ENCODE measurements around the gene PXMP2. TPM values are rescaled to one million over a fixed set of nuclear protein-coding genes. Genes with fewer than 3 reads are reported as not detected.

Gene PXMP2
- polyA plus RNA-seq, 4 donors = 47.2 to 121 (median 80.8) TPM

GRCh38 chr12:132710043-132710404 is 22.6 kb downstream of the PXMP2 start:
- H3K27me3 ChIP-seq (ENCODE audit: control insufficient read depth in 3 of 3, insufficient read depth in 3 of 3, low read length in 3 of 3) = no peaks in the 10 kb centered on the region
- H3K27ac ChIP-seq (ENCODE audit: low read depth in 1 of 3, low read length in 2 of 3) = peak overlapping the region; percentile 81 to 92 (median 87)
- H3K4me1 ChIP-seq (ENCODE audit: control insufficient read depth in 3 of 3, insufficient read depth in 2 of 3, low read depth in 1 of 3, low read length in 2 of 3) = peaks cover 0 to 6% (median 3%) of the 10 kb centered on the region in 3 donors
- peaks cover 0 to 24% (median 0%) of the 10 kb centered on the region in 3 donors for H3K36me3 ChIP-seq (ENCODE audit: control insufficient read depth in 3 of 3, insufficient read depth in 2 of 3, low read depth in 1 of 3, low read length in 3 of 3)
- DNase-seq (no peak), FAIRE-seq (no peak)
- WGBS, 3 donors = 1% methylated on average over 26 of the region's 26 CpGs
- peak overlapping the region; percentile 42 to 95 (median 91) for H3K4me3 ChIP-seq (ENCODE audit: low read depth in 1 of 3, low read length in 3 of 3)
- H3K9me3 ChIP-seq (ENCODE audit: control insufficient read depth in 2 of 2, insufficient read depth in 1 of 2, low read depth in 1 of 2, low read length in 1 of 2) = no peaks in the 10 kb centered on the region

DNA sequence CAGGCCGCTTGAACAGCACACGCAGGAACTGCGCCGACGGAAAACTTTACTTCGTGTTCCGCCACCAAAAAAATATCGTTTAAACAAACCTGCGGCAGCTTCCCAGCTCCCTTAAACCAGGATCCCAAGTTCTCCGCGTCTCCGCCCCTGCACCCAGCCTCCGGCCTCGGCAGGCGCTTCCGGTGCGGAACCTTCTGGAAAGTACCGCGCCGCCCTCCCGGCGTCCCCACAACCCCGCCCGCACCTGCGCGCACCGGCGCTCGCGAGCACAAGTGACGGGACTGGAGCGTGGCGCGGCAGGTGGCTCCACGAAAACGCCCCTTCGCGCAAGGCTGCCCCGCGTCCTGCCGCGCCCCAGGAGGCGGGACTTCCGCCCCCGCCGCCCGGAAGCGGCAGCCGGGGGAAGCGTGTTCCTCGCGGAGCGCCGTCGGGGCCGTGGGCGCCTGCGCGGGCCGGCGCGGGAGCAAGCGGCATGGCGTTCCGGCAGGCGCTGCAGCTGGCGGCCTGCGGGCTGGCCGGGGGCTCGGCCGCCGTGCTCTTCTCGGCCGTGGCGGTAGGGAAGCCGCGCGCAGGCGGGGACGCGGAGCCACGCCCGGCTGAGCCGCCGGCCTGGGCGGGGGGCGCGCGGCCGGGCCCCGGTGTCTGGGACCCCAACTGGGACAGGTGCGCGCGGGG is 23.2 kb downstream of the PXMP2 start, which contains the start of gene PGAM5:
TSS of gene PGAM5 (plus strand) at position 438 of the 675 bp plus-strand sequence. CDS start at position 473, 35 bp downstream.
- 0 to 1% (median 0%) methylated on average over 52 to 94 of the region's 94 CpGs for WGBS, 3 donors
- no peaks in the 10 kb centered on the region for H3K27me3 ChIP-seq (ENCODE audit: control insufficient read depth in 3 of 3, insufficient read depth in 3 of 3, low read length in 3 of 3)
- peak within 1 kb of the TSS; percentile 91 to 96 (median 95) for H3K4me3 ChIP-seq (ENCODE audit: low read depth in 1 of 3, low read length in 3 of 3)
- peaks cover 0 to 6% (median 3%) of the 10 kb centered on the region in 3 donors for H3K4me1 ChIP-seq (ENCODE audit: control insufficient read depth in 3 of 3, insufficient read depth in 2 of 3, low read depth in 1 of 3, low read length in 2 of 3)
- no peaks in the 10 kb centered on the region for H3K9me3 ChIP-seq (ENCODE audit: control insufficient read depth in 2 of 2, insufficient read depth in 1 of 2, low read depth in 1 of 2, low read length in 1 of 2)
- peak within 1 kb of the TSS; percentile 81 to 92 (median 87) for H3K27ac ChIP-seq (ENCODE audit: low read depth in 1 of 3, low read length in 2 of 3)
- peaks cover 0 to 25% (median 0%) of the 10 kb centered on the region in 3 donors for H3K36me3 ChIP-seq (ENCODE audit: control insufficient read depth in 3 of 3, insufficient read depth in 2 of 3, low read depth in 1 of 3, low read length in 3 of 3)
- peak; percentile 94 to 96 for DNase-seq
- no peak for FAIRE-seq

- FAIRE-seq = no peak
- WGBS, 3 donors = 3 to 7% (median 6%) methylated on average over 56 to 59 of the region's 59 CpGs
- no peaks in the 10 kb centered on the region for H3K27me3 ChIP-seq (ENCODE audit: control insufficient read depth in 3 of 3, insufficient read depth in 3 of 3, low read length in 3 of 3)
- peaks cover 0 to 6% (median 3%) of the 10 kb centered on the region in 3 donors for H3K4me1 ChIP-seq (ENCODE audit: control insufficient read depth in 3 of 3, insufficient read depth in 2 of 3, low read depth in 1 of 3, low read length in 2 of 3)
- H3K9me3 ChIP-seq (ENCODE audit: control insufficient read depth in 2 of 2, insufficient read depth in 1 of 2, low read depth in 1 of 2, low read length in 1 of 2) = no peaks in the 10 kb centered on the region
- H3K27ac ChIP-seq (ENCODE audit: low read depth in 1 of 3, low read length in 2 of 3) = peak overlapping the region in 2 of 3 donors; percentile 87 to 92
- H3K4me3 ChIP-seq (ENCODE audit: low read depth in 1 of 3, low read length in 3 of 3) = peak overlapping the region; percentile 59 to 96 (median 95)
- peaks cover 0 to 29% (median 0%) of the 10 kb centered on the region in 3 donors for H3K36me3 ChIP-seq (ENCODE audit: control insufficient read depth in 3 of 3, insufficient read depth in 2 of 3, low read depth in 1 of 3, low read length in 3 of 3)
- peak; percentile 27 to 49 for DNase-seq
These were observed 23.9 kb downstream of the PXMP2 start for GRCh38 chr12:132711080-132711843.

- DNase-seq (no peak), FAIRE-seq (no peak)
- peaks cover 0 to 6% (median 3%) of the 10 kb centered on the region in 3 donors for H3K4me1 ChIP-seq (ENCODE audit: control insufficient read depth in 3 of 3, insufficient read depth in 2 of 3, low read depth in 1 of 3, low read length in 2 of 3)
- no peaks in the 10 kb centered on the region for H3K27me3 ChIP-seq (ENCODE audit: control insufficient read depth in 3 of 3, insufficient read depth in 3 of 3, low read length in 3 of 3)
- H3K9me3 ChIP-seq (ENCODE audit: control insufficient read depth in 2 of 2, insufficient read depth in 1 of 2, low read depth in 1 of 2, low read length in 1 of 2) = no peaks in the 10 kb centered on the region
- H3K27ac ChIP-seq (ENCODE audit: low read depth in 1 of 3, low read length in 2 of 3) = no peak overlapping the region
- peaks cover 2 to 40% (median 4%) of the 10 kb centered on the region in 3 donors for H3K36me3 ChIP-seq (ENCODE audit: control insufficient read depth in 3 of 3, insufficient read depth in 2 of 3, low read depth in 1 of 3, low read length in 3 of 3)
- H3K4me3 ChIP-seq (ENCODE audit: low read depth in 1 of 3, low read length in 3 of 3) = no peak overlapping the region
- WGBS, 3 donors = 65 to 72% (median 67%) methylated on average over 2 of the region's 2 CpGs
These were observed 25.7 kb downstream of the PXMP2 start for GRCh38 chr12:132713123-132713522.

GRCh38 chr12:132715874-132716273 is 28.5 kb downstream of the PXMP2 start:
- Histone ChIP-seq H3K27me3 (ENCODE audit: control insufficient read depth in 3 of 3, insufficient read depth in 3 of 3, low read length in 3 of 3) (no peaks in the 10 kb centered on the region), H3K27ac (ENCODE audit: low read depth in 1 of 3, low read length in 2 of 3) (no peak overlapping the region), H3K4me3 (ENCODE audit: low read depth in 1 of 3, low read length in 3 of 3) (no peak overlapping the region), H3K36me3 (ENCODE audit: control insufficient read depth in 3 of 3, insufficient read depth in 2 of 3, low read depth in 1 of 3, low read length in 3 of 3) (peaks cover 6 to 63% (median 15%) of the 10 kb centered on the region in 3 donors), H3K4me1 (ENCODE audit: control insufficient read depth in 3 of 3, insufficient read depth in 2 of 3, low read depth in 1 of 3, low read length in 2 of 3) (peaks cover 0 to 6% (median 0%) of the 10 kb centered on the region in 3 donors), H3K9me3 (ENCODE audit: control insufficient read depth in 2 of 2, insufficient read depth in 1 of 2, low read depth in 1 of 2, low read length in 1 of 2) (no peaks in the 10 kb centered on the region)
- FAIRE-seq (no peak), DNase-seq (no peak)
- 79 to 87% (median 86%) methylated on average over 9 of the region's 9 CpGs for WGBS, 3 donors

GRCh38 chr12:132716356-132716755 is 29.0 kb downstream of the PXMP2 start:
- 78 to 90% (median 83%) methylated on average over 11 of the region's 11 CpGs for WGBS, 3 donors
- Histone ChIP-seq H3K9me3 (ENCODE audit: control insufficient read depth in 2 of 2, insufficient read depth in 1 of 2, low read depth in 1 of 2, low read length in 1 of 2) (no peaks in the 10 kb centered on the region), H3K36me3 (ENCODE audit: control insufficient read depth in 3 of 3, insufficient read depth in 2 of 3, low read depth in 1 of 3, low read length in 3 of 3) (peaks cover 10 to 67% (median 15%) of the 10 kb centered on the region in 3 donors), H3K4me3 (ENCODE audit: low read depth in 1 of 3, low read length in 3 of 3) (no peak overlapping the region), H3K4me1 (ENCODE audit: control insufficient read depth in 3 of 3, insufficient read depth in 2 of 3, low read depth in 1 of 3, low read length in 2 of 3) (peaks cover 0 to 5% (median 0%) of the 10 kb centered on the region in 3 donors), H3K27me3 (ENCODE audit: control insufficient read depth in 3 of 3, insufficient read depth in 3 of 3, low read length in 3 of 3) (no peaks in the 10 kb centered on the region), H3K27ac (ENCODE audit: low read depth in 1 of 3, low read length in 2 of 3) (no peak overlapping the region)
- DNase-seq (no peak), FAIRE-seq (no peak)

DNA sequence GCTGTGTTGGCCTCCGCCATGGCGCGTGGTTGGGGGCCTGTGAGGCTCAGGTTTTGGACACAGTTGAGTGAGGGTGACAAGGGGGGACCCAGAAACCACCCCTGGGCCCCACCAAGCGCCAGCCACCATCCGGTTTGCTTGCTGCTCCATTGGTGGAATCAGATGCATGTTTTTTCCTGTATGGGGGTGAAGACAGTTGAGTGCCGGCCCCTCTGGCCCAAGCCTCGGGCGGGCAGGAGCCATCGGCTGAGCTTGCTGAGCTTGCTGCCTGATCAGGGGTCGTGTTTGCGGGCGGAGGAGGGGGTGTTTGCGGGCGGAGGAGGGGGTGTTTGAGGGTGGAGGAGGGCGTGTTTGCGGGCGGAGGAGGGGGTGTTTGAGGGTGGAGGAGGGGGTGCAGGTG is 29.6 kb downstream of the PXMP2 start:
- Histone ChIP-seq H3K27me3 (ENCODE audit: control insufficient read depth in 3 of 3, insufficient read depth in 3 of 3, low read length in 3 of 3) (no peaks in the 10 kb centered on the region), H3K4me1 (ENCODE audit: control insufficient read depth in 3 of 3, insufficient read depth in 2 of 3, low read depth in 1 of 3, low read length in 2 of 3) (no peaks in the 10 kb centered on the region), H3K4me3 (ENCODE audit: low read depth in 1 of 3, low read length in 3 of 3) (no peak overlapping the region), H3K36me3 (ENCODE audit: control insufficient read depth in 3 of 3, insufficient read depth in 2 of 3, low read depth in 1 of 3, low read length in 3 of 3) (peaks cover 10 to 73% (median 15%) of the 10 kb centered on the region in 3 donors), H3K9me3 (ENCODE audit: control insufficient read depth in 2 of 2, insufficient read depth in 1 of 2, low read depth in 1 of 2, low read length in 1 of 2) (no peaks in the 10 kb centered on the region), H3K27ac (ENCODE audit: low read depth in 1 of 3, low read length in 2 of 3) (no peak overlapping the region)
- DNase-seq (no peak), FAIRE-seq (no peak)
- 86 to 91% (median 90%) methylated on average over 17 of the region's 17 CpGs for WGBS, 3 donors

DNA sequence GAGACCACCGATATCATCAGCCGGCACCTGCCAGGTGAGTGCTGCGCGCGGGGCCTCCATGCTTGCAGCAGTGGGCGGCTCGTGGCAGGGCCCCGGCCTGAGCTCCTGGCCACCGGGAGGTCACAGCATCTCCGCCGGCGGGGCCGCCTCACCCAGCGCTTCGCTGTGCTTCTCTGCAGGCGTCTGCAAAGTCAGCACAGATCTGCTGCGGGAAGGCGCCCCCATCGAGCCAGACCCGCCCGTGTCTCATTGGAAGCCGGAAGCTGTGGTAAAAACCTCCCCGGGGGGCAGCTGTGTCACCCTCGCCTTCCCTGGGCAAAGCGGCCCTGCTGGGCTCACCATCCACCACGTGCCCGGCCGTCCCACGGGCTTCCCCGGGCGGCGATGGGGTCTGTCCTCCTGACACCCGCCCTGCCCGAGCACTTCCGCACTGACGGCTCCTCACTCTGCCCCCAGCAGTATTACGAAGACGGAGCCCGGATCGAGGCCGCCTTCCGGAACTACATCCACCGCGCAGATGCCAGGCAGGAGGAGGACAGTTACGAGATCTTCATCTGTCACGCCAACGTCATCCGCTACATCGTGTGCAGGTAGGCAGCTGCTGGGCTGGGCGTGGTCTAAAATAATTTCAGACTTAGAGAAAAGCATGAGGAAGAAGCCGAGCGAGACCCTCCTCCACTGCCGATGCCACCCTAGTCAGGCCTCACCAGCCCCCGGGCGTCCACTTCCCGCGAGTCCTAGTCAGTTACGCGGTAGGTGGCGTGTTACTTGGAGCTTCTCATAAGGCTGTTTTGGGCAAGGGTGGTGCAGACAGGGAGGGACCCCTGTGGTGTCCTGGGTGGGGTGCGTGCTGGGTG is 30.4 kb downstream of the PXMP2 start:
- Histone ChIP-seq H3K4me1 (ENCODE audit: control insufficient read depth in 3 of 3, insufficient read depth in 2 of 3, low read depth in 1 of 3, low read length in 2 of 3) (no peaks in the 10 kb centered on the region), H3K9me3 (ENCODE audit: control insufficient read depth in 2 of 2, insufficient read depth in 1 of 2, low read depth in 1 of 2, low read length in 1 of 2) (no peaks in the 10 kb centered on the region), H3K27ac (ENCODE audit: low read depth in 1 of 3, low read length in 2 of 3) (no peak overlapping the region), H3K4me3 (ENCODE audit: low read depth in 1 of 3, low read length in 3 of 3) (no peak overlapping the region), H3K36me3 (ENCODE audit: control insufficient read depth in 3 of 3, insufficient read depth in 2 of 3, low read depth in 1 of 3, low read length in 3 of 3) (peaks cover 10 to 78% (median 15%) of the 10 kb centered on the region in 3 donors), H3K27me3 (ENCODE audit: control insufficient read depth in 3 of 3, insufficient read depth in 3 of 3, low read length in 3 of 3) (no peaks in the 10 kb centered on the region)
- FAIRE-seq (no peak), DNase-seq (no peak)
- 96 to 97% (median 96%) methylated on average over 47 to 61 of the region's 61 CpGs for WGBS, 3 donors

Measured in small intestine (tissue), 7 donors.